GM18507 (cell line): ENCODE data around the gene BMPR1A.
"Not testable (repeated sequence)": the region's sequence is repeated elsewhere in the genome, so short reads cannot be mapped to it uniquely, and the experiment has no call there.

Experiments
- DNase-seq: peaks from one replicate; pipeline ENCODE4 v3.0.0; 2011; ENCODE audit warnings: low read depth; ENCODE audit not compliant: insufficient read length; ENCODE audit errors: extremely low spot score
- FAIRE-seq: peaks from 2 replicates; lab custom pipeline; 2011; peaks lifted over from hg19 to GRCh38; lab: Jason Lieb, UNC

The BMPR1A gene

GRCh38 chr10:86970162-86970981, 214.0 kb downstream of the BMPR1A start:
- DNase-seq (no peak), FAIRE-seq (no peak)

GRCh38 chr10:86970982-86971231, 214.5 kb downstream of the BMPR1A start:
- FAIRE-seq: no peak
- no peak for DNase-seq

- peak; percentile 91 for FAIRE-seq
- DNase-seq: peak; percentile 72
These were observed 215.0 kb downstream of the BMPR1A start for GRCh38 chr10:86971232-86971991.

- FAIRE-seq: no peak
- no peak for DNase-seq
These were observed 216.4 kb downstream of the BMPR1A start for GRCh38 chr10:86972613-86973380.

- FAIRE-seq (no peak), DNase-seq (no peak)
These were observed 218.1 kb downstream of the BMPR1A start for GRCh38 chr10:86974484-86974883.

GRCh38 chr10:86976362-86977056, 220.1 kb downstream of the BMPR1A start:
- FAIRE-seq: no peak
- DNase-seq: no peak

- FAIRE-seq, DNase-seq: not testable (repeated sequence)
These were observed 222.0 kb downstream of the BMPR1A start for GRCh38 chr10:86978457-86978856.

- no peak for FAIRE-seq
- no peak for DNase-seq
These were observed 222.9 kb downstream of the BMPR1A start for GRCh38 chr10:86979296-86979818.

- no peak for DNase-seq
- no peak for FAIRE-seq
These were observed 223.6 kb downstream of the BMPR1A start for GRCh38 chr10:86979977-86980448.

- DNase-seq, FAIRE-seq: not testable (repeated sequence)
These were observed 224.6 kb downstream of the BMPR1A start for GRCh38 chr10:86981020-86981419.

- DNase-seq (no peak), FAIRE-seq (no peak)
These were observed 225.3 kb downstream of the BMPR1A start for GRCh38 chr10:86981716-86982115.
